Sigmoid colon (tissue), 7 donors: Measurements from ENCODE around the gene KCNQ4. TPM values are rescaled to one million over a fixed set of nuclear protein-coding genes. Genes with fewer than 3 reads are reported as not detected.

Source experiments
- DNase-seq: peaks from one replicate; pipeline ENCODE4 v3.0.0-alpha.2; 2019
- H3K27ac ChIP-seq, 4 donors: fragments of 200-600 bp; sonication (generic); one replicate each; pipeline ENCODE4 v1.5.1; 2016 to 2019; ENCODE audit warnings: mild to moderate bottlenecking in 1 of 4
- H3K27me3 ChIP-seq, 3 donors: fragments of 200-600 bp; sonication (generic); one replicate each; pipeline ENCODE4 v1.5.1; 2019; ENCODE audit warnings: mild to moderate bottlenecking in 1 of 3
- H3K36me3 ChIP-seq, 4 donors: fragments of 200-600 bp; sonication (generic); one replicate each; pipeline ENCODE4 v1.5.1; 2016 to 2019
- H3K4me1 ChIP-seq, 4 donors: fragments of 200-600 bp; sonication (generic); one replicate each; pipeline ENCODE4 v1.5.1; 2017 to 2019
- H3K4me3 ChIP-seq, 4 donors: fragments of 200-600 bp; sonication (generic); one replicate each; pipeline ENCODE4 v1.5.1; 2017 to 2019; ENCODE audit warnings: mild to moderate bottlenecking in 2 of 4, moderate library complexity in 1 of 4
- H3K9me3 ChIP-seq, 4 donors: fragments of 200-600 bp in 3 of 4; sonication (generic) in 3 of 4; one replicate each; pipeline versions ENCODE4 v1.5.1 to v1.6.1; 2013 to 2019
- EP300 ChIP-seq, 4 donors: sonication (generic); formaldehyde crosslinking; IDR thresholded peaks; one replicate each; pipeline ENCODE4 v1.6.1; 2017; ENCODE audit warnings: antibody characterized with exemption in 4 of 4
- POLR2A ChIP-seq, 2 donors: fragments of 450-650 bp; IDR thresholded peaks; one replicate each; pipeline ENCODE4 v1.6.1; 2016; ENCODE audit warnings: antibody characterized with exemption in 2 of 2, mild to moderate bottlenecking in 2 of 2, moderate library complexity in 2 of 2
- POLR2AphosphoS5 ChIP-seq, 4 donors: sonication (generic); formaldehyde crosslinking; IDR thresholded peaks; one replicate each; pipeline ENCODE4 v1.6.1; 2017; ENCODE audit warnings: antibody characterized with exemption in 4 of 4
- WGBS, 2 donors: extraction: QIAGEN DNeasy Blood & Tissue Kit; methylation state at CpG; one replicate each; pipeline ENCODE4 v1.1.7; 2013; 5-methylcytosine and 5-hydroxymethylcytosine counted together
- intact Hi-C: fragments of 100-400 bp; cut with DNase I; formaldehyde crosslinking; loops from one replicate; pipeline ENCODE4 v1.15.1; 2023
- polyA plus RNA-seq, 3 donors: library from polyadenylated mRNA; stranded (reverse); fragments of 200-250 nt; gene quantifications; one replicate each; pipeline ENCODE4 v1.2.3, GENCODE V29; 2013
- total RNA-seq, 4 donors: library from RNA; depleted of rRNA; stranded (reverse); fragments of >200 nt; gene quantifications; one replicate each; pipeline ENCODE4 v1.1.0, GENCODE V29; 2016
- TF ChIP-seq, protein P1 (sequence below), 4 experiments: fragments of 450-650 bp in 3 of 4; fragments of 200-600 bp in 1 of 4; IDR thresholded peaks; one replicate each; pipeline ENCODE4 v1.5.1; 2016 to 2019; ENCODE audit warnings: antibody characterized with exemption in 4 of 4, mild to moderate bottlenecking in 3 of 4, moderate library complexity in 2 of 4
- donor health status: healthy with polysubstance abuse.
- donor health status: Bipolar disorder and iron deficiency.
- donor health status: healthy.

Gene KCNQ4
- total and polyA plus RNA-seq, 7 donors = 0.60 to 10.8 (median 6.3) TPM; not detected in 1

- 89 to 91% methylated on average over 2 of the region's 2 CpGs for WGBS, 2 donors
- DNase-seq = no peak
- Histone ChIP-seq H3K27ac (no peak overlapping the region), H3K4me3 (no peak overlapping the region), H3K27me3 (no peaks in the 10 kb centered on the region), H3K9me3 (no peaks in the 10 kb centered on the region), H3K36me3 (no peaks in the 10 kb centered on the region), H3K4me1 (peaks cover 0 to 35% (median 31%) of the 10 kb centered on the region in 4 donors)
- TF ChIP-seq EP300 (IDR thresholded peaks at IDR 0.05) (no peak), POLR2AphosphoS5 (IDR thresholded peaks at IDR 0.05) (no peak), POLR2A (IDR thresholded peaks at IDR 0.05) (no peak)
- TF ChIP-seq, protein P1, sequence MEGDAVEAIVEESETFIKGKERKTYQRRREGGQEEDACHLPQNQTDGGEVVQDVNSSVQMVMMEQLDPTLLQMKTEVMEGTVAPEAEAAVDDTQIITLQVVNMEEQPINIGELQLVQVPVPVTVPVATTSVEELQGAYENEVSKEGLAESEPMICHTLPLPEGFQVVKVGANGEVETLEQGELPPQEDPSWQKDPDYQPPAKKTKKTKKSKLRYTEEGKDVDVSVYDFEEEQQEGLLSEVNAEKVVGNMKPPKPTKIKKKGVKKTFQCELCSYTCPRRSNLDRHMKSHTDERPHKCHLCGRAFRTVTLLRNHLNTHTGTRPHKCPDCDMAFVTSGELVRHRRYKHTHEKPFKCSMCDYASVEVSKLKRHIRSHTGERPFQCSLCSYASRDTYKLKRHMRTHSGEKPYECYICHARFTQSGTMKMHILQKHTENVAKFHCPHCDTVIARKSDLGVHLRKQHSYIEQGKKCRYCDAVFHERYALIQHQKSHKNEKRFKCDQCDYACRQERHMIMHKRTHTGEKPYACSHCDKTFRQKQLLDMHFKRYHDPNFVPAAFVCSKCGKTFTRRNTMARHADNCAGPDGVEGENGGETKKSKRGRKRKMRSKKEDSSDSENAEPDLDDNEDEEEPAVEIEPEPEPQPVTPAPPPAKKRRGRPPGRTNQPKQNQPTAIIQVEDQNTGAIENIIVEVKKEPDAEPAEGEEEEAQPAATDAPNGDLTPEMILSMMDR (IDR thresholded peaks at IDR 0.05) = no peak
- intact Hi-C loops = no loop called here
These were observed 86.6 kb downstream of the KCNQ4 start for GRCh38 chr1:40870135-40870728.

GRCh38 chr1:40872276-40872675, 88.7 kb downstream of the KCNQ4 start:
- TF ChIP-seq POLR2AphosphoS5 (IDR thresholded peaks at IDR 0.05) = no peak
- no peak for TF ChIP-seq EP300 (IDR thresholded peaks at IDR 0.05)
- TF ChIP-seq, protein P1 (IDR thresholded peaks at IDR 0.05) = no peak
- TF ChIP-seq POLR2A (IDR thresholded peaks at IDR 0.05) = no peak
- DNase-seq = no peak
- WGBS, 2 donors = 90% methylated on average over 3 of the region's 3 CpGs
- H3K36me3 ChIP-seq = no peaks in the 10 kb centered on the region
- no peaks in the 10 kb centered on the region for H3K27me3 ChIP-seq
- intact Hi-C loops = no loop called here
- H3K4me1 ChIP-seq = peaks cover 0 to 20% (median 13%) of the 10 kb centered on the region in 4 donors
- H3K4me3 ChIP-seq = no peak overlapping the region
- no peak overlapping the region for H3K27ac ChIP-seq
- peaks cover 0 to 3% (median 1%) of the 10 kb centered on the region in 4 donors for H3K9me3 ChIP-seq

DNA sequence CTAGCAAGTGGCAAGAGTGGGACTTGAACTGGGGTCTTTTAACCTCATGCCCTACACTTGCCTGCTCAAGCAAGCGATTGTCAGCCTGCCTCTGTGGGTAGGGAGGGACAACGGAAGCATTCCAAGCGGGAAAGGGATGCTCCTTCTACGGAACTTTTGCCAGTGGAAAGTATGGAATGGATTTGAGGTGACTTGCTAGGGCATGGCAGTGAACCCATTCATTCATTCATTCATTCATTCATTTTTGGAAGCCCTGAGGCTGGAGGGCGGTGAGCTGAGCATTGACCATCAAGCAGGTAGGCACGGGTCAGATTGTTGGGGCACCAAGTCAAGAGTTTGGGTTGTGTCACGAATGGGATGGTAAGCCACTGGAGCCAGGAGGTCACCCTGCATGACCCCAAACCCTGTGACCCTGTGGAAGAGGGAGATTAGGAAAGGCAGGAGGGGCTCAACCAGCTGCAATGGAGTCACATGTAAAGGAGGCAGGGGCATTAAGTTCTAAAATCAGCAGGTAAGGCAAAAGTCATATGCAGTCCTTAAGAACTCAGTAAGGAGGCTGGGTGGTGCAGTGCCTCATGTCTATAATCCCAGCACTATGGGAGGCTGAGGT, 90.4 kb downstream of the KCNQ4 start:
- intact Hi-C loops = no loop called here
- 92 to 94% methylated on average over 7 of the region's 7 CpGs for WGBS, 2 donors

GRCh38 chr1:40876436-40876761, 92.8 kb downstream of the KCNQ4 start:
- Histone ChIP-seq H3K9me3 (peaks cover 0 to 3% (median 1%) of the 10 kb centered on the region in 4 donors), H3K27ac (peak overlapping the region in 2 of 4 donors; percentile 5 to 67), H3K4me3 (no peak overlapping the region), H3K27me3 (no peaks in the 10 kb centered on the region), H3K36me3 (no peaks in the 10 kb centered on the region), H3K4me1 (peaks cover 0 to 14% (median 12%) of the 10 kb centered on the region in 4 donors)
- 91 to 92% methylated on average over 2 of the region's 2 CpGs for WGBS, 2 donors
- no peak for DNase-seq
- intact Hi-C loops = no loop called here
- TF ChIP-seq POLR2AphosphoS5 (IDR thresholded peaks at IDR 0.05) (no peak), EP300 (IDR thresholded peaks at IDR 0.05) (no peak), POLR2A (IDR thresholded peaks at IDR 0.05) (no peak)
- TF ChIP-seq, protein P1 (IDR thresholded peaks at IDR 0.05) = no peak

More for the DNA sequence above, 90.4 kb downstream of the KCNQ4 start:
- Histone ChIP-seq H3K4me1 (peaks cover 0 to 14% (median 12%) of the 10 kb centered on the region in 4 donors), H3K36me3 (no peaks in the 10 kb centered on the region), H3K9me3 (peaks cover 0 to 3% (median 1%) of the 10 kb centered on the region in 4 donors), H3K27ac (no peak overlapping the region), H3K27me3 (no peaks in the 10 kb centered on the region), H3K4me3 (no peak overlapping the region)
- TF ChIP-seq EP300 (IDR thresholded peaks at IDR 0.05) (no peak), POLR2AphosphoS5 (IDR thresholded peaks at IDR 0.05) (no peak), POLR2A (IDR thresholded peaks at IDR 0.05) (no peak)
- TF ChIP-seq, protein P1 (IDR thresholded peaks at IDR 0.05) = no peak
- DNase-seq = no peak
